GM12873 (cell line): ENCODE measurements around the gene ATXN7L1.

ENCODE experiments used
- TF ChIP-seq, protein P1 (sequence below): IDR thresholded peaks from 2 replicates; pipeline ENCODE4 v1.5.1; 2012; ENCODE audit warnings: low read depth, mild to moderate bottlenecking, moderate library complexity, low read length, control low read depth; ENCODE audit not compliant: insufficient read depth; ENCODE audit errors: missing control alignments

The ATXN7L1 gene

DNA sequence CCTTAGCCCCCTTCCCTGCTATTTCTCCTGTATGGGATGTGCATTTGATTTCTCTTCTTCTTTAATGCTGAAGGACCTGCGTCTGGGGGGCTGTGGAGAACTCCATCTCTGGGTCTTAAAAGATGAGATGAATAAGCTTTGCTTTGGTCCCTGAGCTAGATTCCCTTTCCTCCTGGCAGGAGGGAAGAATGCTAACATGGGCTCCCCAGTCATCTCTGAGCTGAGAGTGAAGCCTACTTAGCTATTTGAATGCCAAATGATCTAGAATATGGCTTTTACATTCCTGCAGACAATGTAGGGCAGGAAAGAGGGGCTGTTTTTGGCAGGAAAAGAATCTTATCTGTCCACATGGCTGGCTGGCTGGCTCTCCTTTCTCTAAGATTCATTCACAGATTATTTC, 232.5 kb downstream of the ATXN7L1 start:
- TF ChIP-seq, protein P1, sequence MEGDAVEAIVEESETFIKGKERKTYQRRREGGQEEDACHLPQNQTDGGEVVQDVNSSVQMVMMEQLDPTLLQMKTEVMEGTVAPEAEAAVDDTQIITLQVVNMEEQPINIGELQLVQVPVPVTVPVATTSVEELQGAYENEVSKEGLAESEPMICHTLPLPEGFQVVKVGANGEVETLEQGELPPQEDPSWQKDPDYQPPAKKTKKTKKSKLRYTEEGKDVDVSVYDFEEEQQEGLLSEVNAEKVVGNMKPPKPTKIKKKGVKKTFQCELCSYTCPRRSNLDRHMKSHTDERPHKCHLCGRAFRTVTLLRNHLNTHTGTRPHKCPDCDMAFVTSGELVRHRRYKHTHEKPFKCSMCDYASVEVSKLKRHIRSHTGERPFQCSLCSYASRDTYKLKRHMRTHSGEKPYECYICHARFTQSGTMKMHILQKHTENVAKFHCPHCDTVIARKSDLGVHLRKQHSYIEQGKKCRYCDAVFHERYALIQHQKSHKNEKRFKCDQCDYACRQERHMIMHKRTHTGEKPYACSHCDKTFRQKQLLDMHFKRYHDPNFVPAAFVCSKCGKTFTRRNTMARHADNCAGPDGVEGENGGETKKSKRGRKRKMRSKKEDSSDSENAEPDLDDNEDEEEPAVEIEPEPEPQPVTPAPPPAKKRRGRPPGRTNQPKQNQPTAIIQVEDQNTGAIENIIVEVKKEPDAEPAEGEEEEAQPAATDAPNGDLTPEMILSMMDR: no peak

DNA sequence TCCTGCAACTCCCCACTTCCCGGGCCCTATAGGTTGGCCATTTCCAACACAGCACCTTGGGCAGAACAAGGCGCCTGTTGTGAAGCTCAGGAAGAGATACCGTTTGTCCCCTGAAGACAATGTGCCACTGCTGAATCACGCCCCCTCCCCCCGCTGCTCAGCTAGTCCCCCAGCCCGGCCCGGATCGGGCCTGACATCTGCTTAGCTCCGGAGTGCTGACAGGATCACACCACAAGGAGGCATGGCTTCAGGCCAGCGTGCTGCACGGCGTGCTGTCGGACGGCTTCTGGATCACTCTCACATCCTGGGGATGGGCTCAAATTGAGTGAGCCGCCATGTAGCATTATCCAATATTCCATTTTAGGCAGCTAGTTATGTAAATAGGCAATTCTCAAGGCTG, 233.0 kb downstream of the ATXN7L1 start:
- TF ChIP-seq, protein P1: no peak

DNA sequence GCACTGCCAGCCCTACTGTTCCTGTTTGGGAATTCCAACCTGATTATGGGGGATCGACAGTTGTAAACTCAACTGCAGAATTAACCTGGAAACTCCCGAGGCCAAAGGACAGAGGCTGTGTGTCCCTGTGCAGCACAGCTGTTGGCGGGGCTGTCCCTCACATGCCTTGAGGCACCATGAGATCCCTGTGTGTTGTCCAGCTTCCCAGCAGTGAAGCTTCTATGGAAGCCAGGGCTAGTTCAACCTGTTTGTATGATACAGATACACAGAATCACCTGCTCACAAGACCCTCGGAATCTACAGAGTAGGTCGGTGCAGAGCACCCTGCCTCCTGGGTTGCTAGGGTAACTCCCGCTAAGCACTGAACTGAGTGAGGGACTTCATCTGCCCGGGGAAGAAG, 234.1 kb downstream of the ATXN7L1 start:
- TF ChIP-seq, protein P1: no peak

DNA sequence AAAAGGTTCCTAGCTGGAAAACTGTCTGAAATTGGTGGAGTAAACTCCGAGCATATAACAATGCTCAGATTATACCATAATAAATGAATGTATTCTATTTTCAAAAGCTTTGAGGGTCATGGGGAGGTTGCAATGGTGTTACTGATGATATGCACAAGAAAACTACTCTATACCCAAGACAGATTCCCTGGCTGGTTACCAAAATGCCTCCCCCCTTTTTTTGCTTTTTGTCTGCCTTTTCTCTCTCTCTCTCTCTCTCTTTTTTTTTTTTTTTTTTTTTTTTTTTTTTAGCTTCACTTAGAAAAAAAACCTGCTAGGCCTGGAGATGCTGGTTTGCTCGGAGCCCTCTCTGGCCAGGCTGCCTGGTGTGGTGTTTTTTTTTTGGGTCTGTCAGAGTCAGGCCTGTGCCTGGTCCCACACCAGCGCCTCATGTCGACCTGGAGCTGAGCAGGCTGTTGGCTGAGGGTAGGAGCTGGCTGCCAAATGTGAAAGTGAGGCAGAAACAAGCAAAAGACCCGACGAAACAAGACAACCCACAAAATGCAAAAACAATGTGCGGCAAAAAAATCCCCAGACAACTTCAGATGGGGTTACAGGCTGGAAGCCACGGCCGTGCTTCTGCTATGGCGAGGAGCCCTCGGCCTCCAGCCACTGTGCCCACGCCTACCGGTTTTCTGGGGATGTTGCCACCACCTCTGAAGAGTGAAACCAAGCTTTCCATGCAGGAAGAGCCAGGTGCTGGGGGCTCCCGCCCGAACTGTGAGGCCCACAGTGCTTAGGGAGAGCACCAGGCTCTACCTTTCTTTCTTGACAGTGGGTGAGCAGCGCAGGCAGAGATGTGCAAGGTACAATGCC, 235.2 kb downstream of the ATXN7L1 start:
- TF ChIP-seq, protein P1: no peak

DNA sequence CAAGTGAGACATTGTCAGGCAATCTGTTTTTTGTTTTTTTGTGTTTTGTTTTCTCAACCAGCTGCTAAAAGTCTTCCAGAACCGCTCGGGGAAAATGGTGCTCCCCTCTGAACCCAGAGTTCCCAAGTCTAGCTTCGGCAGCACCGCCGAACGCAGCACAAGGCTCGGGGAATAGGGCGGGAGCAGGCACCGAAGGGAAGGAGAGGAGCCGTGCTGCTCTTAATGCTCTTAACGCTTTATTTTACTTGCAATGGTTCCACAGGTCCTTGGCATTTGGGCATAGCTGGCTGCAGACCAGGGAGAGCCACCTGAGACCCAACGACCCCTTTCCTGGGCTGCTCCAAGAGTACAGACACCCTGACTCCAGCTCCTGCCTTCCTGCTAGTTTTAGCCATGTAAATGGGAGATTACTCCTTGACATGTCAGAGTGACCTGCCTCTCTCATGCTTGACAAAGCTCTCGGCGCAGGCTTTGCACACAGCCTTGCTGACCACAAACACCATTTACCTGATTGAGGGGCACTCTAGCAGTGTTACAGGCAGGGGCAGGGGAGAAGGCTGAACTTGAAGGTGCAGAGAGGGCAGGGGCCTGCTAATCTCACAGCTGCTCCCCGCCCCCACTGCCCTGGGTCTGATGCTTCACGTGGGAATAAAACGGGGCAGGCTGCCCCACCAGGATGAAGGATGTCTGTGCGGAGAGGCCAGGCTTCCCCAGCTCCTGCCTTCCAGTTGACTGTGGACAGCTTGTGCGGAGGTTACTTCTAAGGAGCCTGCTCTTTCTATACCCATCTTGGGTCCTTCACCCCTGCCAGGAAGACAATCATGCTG, 236.5 kb downstream of the ATXN7L1 start:
- TF ChIP-seq, protein P1: no peak

DNA sequence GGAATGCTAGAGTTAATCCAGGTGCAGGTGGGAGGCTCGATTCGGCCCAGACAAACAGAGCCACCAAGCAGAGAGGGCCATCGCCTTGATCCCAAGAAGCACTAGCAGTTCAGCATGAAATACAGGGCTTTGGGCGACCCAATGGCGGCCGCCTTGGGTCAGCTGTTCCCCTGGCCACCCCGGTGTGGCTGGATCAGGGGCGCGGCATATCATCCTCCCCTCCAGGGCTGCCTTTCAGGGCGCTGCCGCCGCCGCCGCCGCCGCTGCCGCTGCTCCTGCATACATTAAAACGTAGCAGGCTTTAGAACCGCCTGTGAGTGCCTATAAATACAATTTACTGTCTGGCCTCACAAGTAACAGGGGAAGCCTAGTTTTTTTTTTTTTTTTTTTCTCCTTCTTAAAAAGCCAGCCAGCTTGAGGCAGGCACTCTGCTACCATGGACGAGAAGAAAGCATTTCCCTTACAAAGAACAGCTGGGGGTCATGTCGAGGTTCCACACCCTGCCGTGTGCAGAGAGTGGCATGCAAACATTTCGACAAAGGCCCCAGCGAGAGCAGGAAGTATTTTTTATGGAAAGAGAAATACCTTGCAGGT, 237.4 kb downstream of the ATXN7L1 start:
- TF ChIP-seq, protein P1: no peak

DNA sequence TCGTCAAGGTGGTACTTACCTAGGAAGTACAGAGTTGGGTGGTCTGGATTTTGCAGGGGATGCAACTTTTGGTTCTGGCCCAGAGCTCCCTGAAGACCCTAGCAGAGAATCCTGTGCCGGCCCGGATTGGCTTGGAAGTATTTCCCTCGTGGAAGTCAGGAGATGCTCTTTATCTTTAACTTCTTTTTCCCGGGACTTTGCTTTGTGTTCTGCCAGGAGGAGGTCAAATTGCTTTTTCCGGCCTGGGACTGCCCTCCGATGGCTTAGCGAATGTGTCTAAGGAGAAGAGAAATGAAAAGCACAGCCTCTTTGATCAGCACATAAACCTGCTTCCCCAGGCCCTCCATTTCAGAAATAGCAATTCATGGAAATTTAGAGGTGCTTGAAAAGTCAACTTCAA, 238.1 kb downstream of the ATXN7L1 start:
- TF ChIP-seq, protein P1: no peak
